ENCODE measurements around the gene DAPK2. TPM values are rescaled to one million over a fixed set of nuclear protein-coding genes. Genes with fewer than 3 reads are reported as not detected.

Gene DAPK2
- total RNA-seq, 1 donor from 2014 or later: 0.82 TPM

GRCh38 chr15:63922261-63922904 is 123.9 kb downstream of the DAPK2 start:
- FAIRE-seq (no peak), DNase-seq (ENCODE audit: low spot score in 2 of 2) (no peak)

- DNase-seq (ENCODE audit: low spot score in 2 of 2) (no peak), FAIRE-seq (no peak)
These were observed 125.6 kb downstream of the DAPK2 start for GRCh38 chr15:63920504-63921175.

DNA sequence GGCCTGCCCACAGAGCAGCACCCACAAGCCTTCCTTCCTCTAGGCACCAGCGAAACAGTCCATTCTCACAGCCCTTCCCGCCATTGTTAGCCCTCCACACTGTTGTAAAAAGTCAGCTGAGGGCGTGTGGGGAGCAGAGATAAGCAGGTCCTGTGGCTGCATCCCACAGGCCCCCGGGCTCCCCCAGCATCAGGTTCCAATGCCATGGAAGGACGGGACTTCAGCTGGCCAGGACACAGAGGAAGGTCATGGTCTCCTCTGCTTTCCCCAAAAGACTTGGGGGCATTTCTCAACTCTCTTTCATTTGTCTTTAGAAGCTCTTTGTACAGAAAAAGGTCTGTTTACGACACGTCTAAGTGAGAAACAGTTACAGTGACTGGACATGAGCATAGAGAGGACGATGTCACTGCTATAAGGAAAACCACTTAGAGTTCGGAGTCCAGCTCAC is 127.4 kb downstream of the DAPK2 start:
- DNase-seq (ENCODE audit: low spot score in 2 of 2) (no peak), FAIRE-seq (no peak)

- FAIRE-seq (no peak), DNase-seq (ENCODE audit: low spot score in 2 of 2) (no peak)
These were observed 128.0 kb downstream of the DAPK2 start for GRCh38 chr15:63918317-63918672.

GRCh38 chr15:63917588-63918316 is 128.5 kb downstream of the DAPK2 start:
- FAIRE-seq: no peak
- no peak for DNase-seq (ENCODE audit: low spot score in 2 of 2)

DNA sequence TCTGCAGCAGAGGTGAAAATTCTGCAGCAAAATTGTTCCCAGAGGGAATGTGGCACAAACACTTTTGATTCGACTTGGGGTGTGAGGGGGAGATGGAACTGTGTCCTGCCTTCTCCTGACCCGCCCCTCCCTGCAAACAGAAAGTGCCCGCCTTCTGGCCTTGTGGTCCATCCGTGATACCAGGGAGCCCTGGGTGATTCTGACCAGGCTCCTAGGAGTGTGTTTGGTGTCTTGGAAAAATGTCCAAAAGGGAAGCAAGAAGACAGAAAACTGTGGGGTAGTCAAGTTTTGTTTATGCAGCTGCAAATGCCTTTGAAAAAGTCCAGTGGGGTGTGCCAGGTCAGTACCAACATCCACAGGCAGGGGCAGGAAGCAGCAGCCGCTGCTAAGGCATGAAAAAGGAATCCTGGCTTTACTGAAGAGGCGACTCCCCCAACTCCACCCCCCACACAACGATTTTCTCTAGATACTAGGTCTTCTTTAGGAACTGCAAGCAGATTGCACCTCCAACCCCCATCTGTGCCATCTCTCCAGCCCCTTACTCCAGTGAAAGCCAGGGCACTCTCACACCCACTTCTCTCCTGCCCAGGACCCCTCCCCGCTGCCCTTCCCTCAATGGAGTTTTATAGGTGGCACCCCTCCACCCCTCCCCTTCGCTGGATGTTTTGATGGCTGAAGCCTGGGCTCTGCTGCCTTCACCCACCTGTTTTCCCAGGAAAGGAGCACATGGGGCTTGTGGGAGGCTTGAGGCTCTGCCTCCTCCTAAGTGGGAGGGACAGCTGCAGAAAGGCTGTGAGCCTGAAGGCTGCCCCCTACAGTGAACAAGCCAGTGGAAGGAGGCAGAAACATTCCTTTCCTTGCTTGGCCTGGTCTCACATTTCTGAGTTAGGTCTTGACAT is 130.2 kb downstream of the DAPK2 start:
- no peak for FAIRE-seq
- DNase-seq (ENCODE audit: low spot score in 2 of 2): no peak

DNA sequence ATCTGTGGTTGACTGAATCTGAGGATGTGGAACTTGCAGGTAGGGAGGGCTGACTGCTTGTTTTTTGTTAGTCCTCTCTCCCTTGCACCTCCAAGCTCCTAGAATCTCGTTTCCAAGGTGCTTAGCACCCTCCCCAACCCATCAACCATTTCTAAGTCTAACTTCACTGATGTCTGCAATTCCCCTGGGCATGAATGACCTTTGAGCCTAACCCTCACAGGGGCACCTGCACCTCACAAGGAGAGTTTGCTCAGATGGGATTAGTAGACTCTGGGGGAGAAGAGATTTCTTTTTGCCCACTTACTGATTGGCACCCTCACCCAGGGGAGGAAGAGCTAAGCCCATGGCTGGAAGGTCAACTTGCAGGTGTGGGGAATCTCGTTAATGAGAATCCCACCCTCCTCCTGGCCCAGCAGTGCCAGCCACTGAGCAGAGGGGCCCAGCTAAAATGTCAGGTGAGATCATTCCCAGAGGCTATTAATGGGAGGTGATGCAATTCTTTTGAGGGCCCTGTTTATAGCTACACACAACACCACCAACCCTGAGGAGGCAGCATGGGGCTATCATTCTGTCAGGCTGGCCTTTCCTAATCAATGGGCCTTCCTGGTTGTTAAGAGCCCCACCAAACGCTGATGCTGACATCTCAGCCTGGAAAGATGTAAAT is 130.9 kb downstream of the DAPK2 start:
- DNase-seq (ENCODE audit: low spot score in 2 of 2) (no peak), FAIRE-seq (no peak)

DNA sequence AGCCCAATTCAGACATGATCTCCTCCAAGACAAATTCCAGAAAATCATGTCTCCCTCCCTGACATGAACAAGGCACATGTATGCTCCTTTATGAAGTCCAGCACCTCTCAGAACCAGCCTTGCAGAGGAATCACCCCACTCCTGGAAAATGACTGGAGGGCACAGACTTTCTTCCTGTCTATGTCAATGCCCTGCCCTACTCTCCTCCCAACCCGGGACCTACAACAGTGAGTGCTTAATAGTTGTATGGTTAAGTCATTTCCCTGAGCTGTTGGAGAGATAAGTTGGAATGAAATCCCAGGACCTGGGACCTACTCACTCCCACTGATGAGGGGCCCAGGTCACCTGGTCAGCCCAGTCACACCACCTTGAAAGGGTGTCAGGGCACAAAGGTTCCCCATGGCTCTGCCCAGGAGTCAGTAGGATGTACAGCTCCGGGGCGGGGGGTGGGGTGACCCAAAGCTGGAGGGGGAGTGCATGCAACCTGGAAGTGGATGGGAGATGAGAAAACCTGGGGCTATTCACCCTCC is 132.4 kb downstream of the DAPK2 start:
- DNase-seq (ENCODE audit: low spot score in 2 of 2) (no peak), FAIRE-seq (no peak)

- FAIRE-seq: no peak
- DNase-seq (ENCODE audit: low spot score in 2 of 2): no peak
These were observed 132.9 kb downstream of the DAPK2 start for GRCh38 chr15:63913336-63913735.

DNA sequence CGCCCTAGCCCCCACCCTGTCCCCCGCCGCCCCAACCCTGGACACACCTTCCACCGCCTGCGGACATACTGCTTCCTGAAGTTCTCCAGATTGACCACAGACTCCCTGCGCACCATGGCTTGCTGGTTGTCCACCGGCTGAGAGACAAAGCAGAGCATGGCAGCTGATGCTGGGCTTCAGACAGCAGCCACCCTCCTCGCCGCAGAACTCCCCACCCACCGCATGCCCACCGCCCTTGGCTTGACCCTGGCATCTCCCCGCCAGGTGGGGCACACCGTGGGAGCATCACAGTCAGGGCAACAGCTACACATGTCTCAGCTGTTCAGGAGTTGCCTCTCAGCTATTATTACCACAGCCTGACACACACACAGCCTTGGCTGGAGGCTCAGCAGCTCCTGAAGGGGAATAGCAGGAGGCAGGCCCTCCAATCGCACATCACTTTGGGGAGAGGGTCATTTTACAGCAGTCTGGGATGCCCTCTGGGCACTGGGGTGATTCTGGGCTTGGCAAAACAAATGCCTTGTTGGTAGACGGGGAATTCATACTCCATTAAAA is 134.1 kb downstream of the DAPK2 start:
- FAIRE-seq (no peak), DNase-seq (ENCODE audit: low spot score in 2 of 2) (no peak)

GRCh38 chr15:63911160-63911559 is 135.1 kb downstream of the DAPK2 start:
- FAIRE-seq: no peak

DNA sequence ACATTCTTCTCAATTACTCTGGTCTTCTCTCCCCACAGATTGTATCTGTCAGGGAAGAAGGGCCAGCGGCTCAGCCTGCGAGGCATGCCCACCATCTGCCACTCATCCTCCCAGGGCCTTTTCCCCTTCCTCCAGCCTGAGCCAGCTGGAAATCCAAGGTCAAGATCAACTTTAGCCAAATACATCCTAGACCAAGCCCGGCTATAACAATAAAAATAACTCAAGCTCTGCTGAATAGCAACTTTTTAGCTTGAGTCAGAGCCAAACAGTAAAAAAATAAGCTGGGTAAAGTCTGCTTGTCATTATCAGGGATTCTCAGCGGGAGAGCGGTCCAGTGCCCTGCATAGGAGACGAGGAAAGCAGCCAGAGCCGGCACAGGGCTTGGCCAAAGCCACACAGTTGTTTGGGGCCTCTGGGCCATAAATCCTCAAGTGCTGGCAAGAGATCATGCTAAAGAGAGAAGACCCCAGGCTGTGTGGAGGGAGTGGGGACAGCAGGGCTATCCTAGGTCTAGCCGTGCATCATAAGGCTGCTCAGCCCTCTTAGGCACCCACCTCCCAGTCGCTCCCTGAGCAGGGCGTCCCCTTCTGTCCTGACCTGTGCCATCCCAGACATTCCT is 136.4 kb downstream of the DAPK2 start:
- FAIRE-seq (no peak), DNase-seq (ENCODE audit: low spot score in 2 of 2) (no peak)

More at GRCh38 chr15:63911160-63911559, 135.1 kb downstream of the DAPK2 start:
- no peak for DNase-seq (ENCODE audit: low spot score in 2 of 2)

DNA sequence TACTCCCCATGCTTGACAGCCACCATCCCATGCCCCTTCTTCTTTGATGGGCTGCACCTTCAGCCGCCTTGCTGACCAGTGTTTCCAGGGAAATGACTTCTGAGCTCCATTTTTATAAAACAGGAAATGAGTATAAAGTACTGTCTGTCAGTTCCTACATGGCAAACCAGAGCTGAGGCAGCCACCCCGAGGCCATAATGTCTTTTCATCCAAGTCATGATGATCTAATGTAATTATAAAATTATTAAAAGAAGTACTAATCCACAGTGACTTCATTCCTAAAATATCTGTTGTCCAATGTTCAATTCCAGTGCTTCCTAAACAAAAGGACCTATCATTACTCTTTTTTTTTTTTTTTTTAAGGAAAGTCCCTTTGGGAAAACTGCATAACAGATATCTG is 137.3 kb downstream of the DAPK2 start:
- no peak for DNase-seq (ENCODE audit: low spot score in 2 of 2)
- FAIRE-seq: no peak

- no peak for DNase-seq (ENCODE audit: low spot score in 2 of 2)
- no peak for FAIRE-seq
These were observed 138.0 kb downstream of the DAPK2 start for GRCh38 chr15:63908281-63908680.

DNA sequence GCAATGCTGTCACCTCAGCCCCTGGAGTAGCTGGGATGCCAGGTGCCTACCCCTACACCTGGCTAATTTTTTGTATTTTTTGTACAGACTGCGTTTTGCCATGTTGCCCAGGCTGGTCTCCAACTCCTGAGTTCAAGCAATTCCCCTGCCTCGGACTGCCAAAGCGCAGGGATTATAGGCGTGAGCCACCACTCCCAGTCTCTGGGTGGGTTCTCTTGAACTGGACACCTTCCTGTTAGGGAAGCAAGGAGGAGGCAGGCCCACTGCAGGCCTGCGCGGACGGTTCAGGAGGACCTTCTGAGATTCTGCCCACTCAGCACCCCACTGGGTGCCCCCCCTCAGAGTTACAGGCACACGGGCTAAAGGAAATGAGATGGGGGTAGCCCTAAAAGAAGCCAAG is 138.8 kb downstream of the DAPK2 start:
- no peak for FAIRE-seq

DNA sequence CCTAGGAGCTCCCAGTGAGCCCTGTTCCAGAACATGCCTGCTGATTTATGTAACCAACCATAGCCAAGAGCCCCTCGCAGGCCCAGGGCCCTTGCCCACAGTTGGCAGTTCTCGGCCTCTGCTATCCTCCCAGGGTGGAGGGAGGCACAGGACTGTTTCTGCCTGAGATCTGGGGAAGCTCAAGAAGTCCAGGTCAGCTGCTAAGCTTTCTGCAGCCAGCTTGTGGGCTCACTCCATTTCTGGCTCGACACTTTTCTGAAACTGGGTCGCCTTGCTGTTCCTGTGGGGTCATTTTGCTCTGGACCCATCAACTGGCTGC is 140.1 kb downstream of the DAPK2 start:
- DNase-seq (ENCODE audit: low spot score in 2 of 2) (no peak), FAIRE-seq (no peak)

More for the DNA sequence above, 138.8 kb downstream of the DAPK2 start:
- DNase-seq (ENCODE audit: low spot score in 2 of 2): no peak

DNA sequence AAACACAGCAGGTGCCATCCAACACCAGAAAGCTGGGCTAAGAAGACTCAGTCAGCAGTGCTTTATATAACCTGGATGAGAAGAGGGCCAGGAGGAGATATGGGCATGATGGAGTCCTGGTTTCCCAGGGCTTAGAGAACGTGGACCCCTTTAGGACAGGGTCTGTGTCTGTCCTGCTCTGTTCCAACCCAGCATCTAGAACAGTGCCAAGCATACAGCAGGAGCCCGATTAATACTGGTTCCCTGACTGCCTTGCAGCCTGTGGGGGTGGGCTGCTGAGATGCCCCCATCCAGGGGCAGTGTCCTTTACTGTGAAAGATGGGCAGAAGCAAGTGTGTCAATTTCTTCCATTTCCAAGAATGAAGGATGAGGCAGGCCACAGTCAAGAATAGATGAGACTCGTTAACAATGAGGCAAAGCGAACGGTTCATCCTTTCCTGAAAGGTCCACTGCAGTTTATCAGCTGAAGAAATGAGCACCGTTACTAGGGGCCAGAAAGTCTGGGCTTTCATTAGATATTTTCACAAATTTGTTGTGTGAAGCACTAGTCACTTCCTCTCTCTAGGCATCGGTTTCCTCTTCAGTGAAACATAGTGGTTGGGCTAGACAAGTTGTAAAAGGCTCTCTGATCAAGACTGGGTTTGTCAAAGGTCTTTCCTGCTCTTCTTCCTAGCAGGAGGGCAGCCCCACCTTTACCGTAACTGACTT is 140.6 kb downstream of the DAPK2 start:
- FAIRE-seq: no peak
- DNase-seq (ENCODE audit: low spot score in 2 of 2): no peak

- no peak for FAIRE-seq
These were observed 141.2 kb downstream of the DAPK2 start for GRCh38 chr15:63905131-63905530.

DNA sequence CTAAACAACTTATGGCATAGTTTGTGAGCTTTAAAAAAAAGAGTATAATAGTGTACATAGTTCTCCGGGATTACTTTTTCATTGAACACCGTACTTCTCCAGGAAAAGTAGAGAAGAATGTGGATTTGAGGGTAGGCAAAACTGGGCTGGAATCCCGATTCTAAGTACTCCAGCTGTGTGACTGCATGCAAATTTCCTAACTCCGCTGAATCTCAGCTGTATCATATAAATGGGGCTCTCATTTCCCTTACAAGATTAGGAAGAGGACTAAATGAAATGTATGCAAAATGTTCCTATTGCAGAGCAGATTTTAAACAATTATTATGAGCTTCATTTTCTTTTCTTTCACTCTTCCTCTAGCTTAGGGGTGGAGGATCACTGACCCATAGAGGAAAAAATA is 142.2 kb downstream of the DAPK2 start:
- no peak for DNase-seq (ENCODE audit: low spot score in 2 of 2)
- no peak for FAIRE-seq

More at GRCh38 chr15:63905131-63905530, 141.2 kb downstream of the DAPK2 start:
- DNase-seq (ENCODE audit: low spot score in 2 of 2): no peak
